Bronchial epithelial cell (primary cell): Measurements from ENCODE around the gene KDM1A. TPM values are rescaled to one million over a fixed set of nuclear protein-coding genes. Genes with fewer than 3 reads are reported as not detected.

Experiments
- DNase-seq: peaks from one replicate; pipeline ENCODE4 v3.0.0-alpha.2; 2010; ENCODE audit warnings: low read depth
- FAIRE-seq: peaks from 2 replicates; lab custom pipeline; 2011; peaks lifted over from hg19 to GRCh38; lab: Jason Lieb, UNC
- H3K27me3 ChIP-seq: 2 replicates; pipeline ENCODE4 v1.5.1; 2011; ENCODE audit warnings: low read length; ENCODE audit not compliant: control insufficient read depth, insufficient read depth
- H3K36me3 ChIP-seq: 2 replicates; pipeline ENCODE4 v1.5.1; 2011; ENCODE audit warnings: low read length; ENCODE audit not compliant: control insufficient read depth, insufficient read depth
- H3K4me3 ChIP-seq: 2 replicates; pipeline ENCODE4 v1.5.1; 2011; ENCODE audit warnings: mild to moderate bottlenecking, low read depth, low read length, control low read depth
- CTCF ChIP-seq: IDR thresholded peaks from 2 replicates; pipeline ENCODE4 v1.5.1; 2011; ENCODE audit warnings: mild to moderate bottlenecking, moderate library complexity, low read length, control low read depth, inconsistent platforms; ENCODE audit not compliant: insufficient read depth, severe bottlenecking
- total RNA-seq: library from RNA; depleted of rRNA; stranded (reverse); fragments of >200 nt; gene quantifications from 2 replicates; pipeline ENCODE4 v1.2.1, GENCODE V29; 2014

Gene KDM1A
- total RNA-seq, 1 donor from 2014 or later = 71.1 TPM

- H3K27me3 ChIP-seq = no peaks in the 10 kb centered on the region
- no peak overlapping the region for H3K4me3 ChIP-seq
- no peak for FAIRE-seq
- DNase-seq = no peak
- TF ChIP-seq CTCF = no peak
- H3K36me3 ChIP-seq = peaks cover 4% of the 10 kb centered on the region
These were observed 32.1 kb downstream of the KDM1A start for GRCh38 chr1:23051290-23051909.

- no peak for FAIRE-seq
- H3K36me3 ChIP-seq = peaks cover 6% of the 10 kb centered on the region
- TF ChIP-seq CTCF = no peak
- H3K27me3 ChIP-seq = no peaks in the 10 kb centered on the region
- no peak overlapping the region for H3K4me3 ChIP-seq
- DNase-seq = no peak
These were observed 38.0 kb downstream of the KDM1A start for GRCh38 chr1:23057301-23057700.

GRCh38 chr1:23062271-23062670 lies 43.0 kb downstream of the KDM1A start:
- TF ChIP-seq CTCF = no peak
- Histone ChIP-seq H3K36me3 (peaks cover 8% of the 10 kb centered on the region), H3K27me3 (no peaks in the 10 kb centered on the region), H3K4me3 (no peak overlapping the region)
- DNase-seq = peak; percentile 27
- FAIRE-seq = no peak

- DNase-seq (no peak), FAIRE-seq (peak; percentile 77)
- H3K4me3 ChIP-seq = no peak overlapping the region
- peaks cover 12% of the 10 kb centered on the region for H3K36me3 ChIP-seq
- no peak for TF ChIP-seq CTCF
- H3K27me3 ChIP-seq = no peaks in the 10 kb centered on the region
These were observed 46.1 kb downstream of the KDM1A start for GRCh38 chr1:23065385-23065784.

GRCh38 chr1:23066075-23066474 lies 46.8 kb downstream of the KDM1A start:
- Histone ChIP-seq H3K4me3 (no peak overlapping the region), H3K27me3 (no peaks in the 10 kb centered on the region), H3K36me3 (peaks cover 12% of the 10 kb centered on the region)
- FAIRE-seq = no peak
- TF ChIP-seq CTCF = no peak
- DNase-seq = no peak

- FAIRE-seq (no peak), DNase-seq (no peak)
- H3K36me3 ChIP-seq = peaks cover 15% of the 10 kb centered on the region
- H3K27me3 ChIP-seq = no peaks in the 10 kb centered on the region
- no peak for TF ChIP-seq CTCF
- H3K4me3 ChIP-seq = no peak overlapping the region
These were observed 49.9 kb downstream of the KDM1A start for GRCh38 chr1:23069149-23069548.
